GM21717 (cell line): ENCODE measurements around the gene HNRNPC.
"Not testable (repeated sequence)": the region's sequence is repeated elsewhere in the genome, so short reads cannot be mapped to it uniquely, and the experiment has no call there.

Experiments used
- ATAC-seq: cut with Tn5 transposase; IDR thresholded peaks from one replicate; pipeline ENCODE4 v1.9.1; 2021; ENCODE audit warnings: mild to moderate bottlenecking, moderate library complexity; ENCODE audit not compliant: unreplicated experiment

HNRNPC gene

GRCh38 chr14:21248338-21248737 lies 20.9 kb downstream of the HNRNPC start:
- no peak for ATAC-seq

- no peak for ATAC-seq
Observed at GRCh38 chr14:21245813-21246212, 23.4 kb downstream of the HNRNPC start.

- no peak for ATAC-seq
Observed at GRCh38 chr14:21244544-21244943, 24.7 kb downstream of the HNRNPC start.

- no peak for ATAC-seq
Observed at GRCh38 chr14:21241218-21241819, 27.9 kb downstream of the HNRNPC start.

- ATAC-seq: no peak
Observed at GRCh38 chr14:21240417-21240816, 28.8 kb downstream of the HNRNPC start.

- no peak for ATAC-seq
Observed at GRCh38 chr14:21238823-21239518, 30.3 kb downstream of the HNRNPC start.

GRCh38 chr14:21236948-21237797 lies 32.1 kb downstream of the HNRNPC start:
- no peak for ATAC-seq

GRCh38 chr14:21234112-21234511 lies 35.1 kb downstream of the HNRNPC start:
- ATAC-seq: no peak

GRCh38 chr14:21233457-21234076 lies 35.7 kb downstream of the HNRNPC start:
- ATAC-seq: no peak

GRCh38 chr14:21231020-21231652 lies 38.1 kb downstream of the HNRNPC start:
- ATAC-seq: no peak

- ATAC-seq: no peak
Observed at GRCh38 chr14:21229821-21230220, 39.4 kb downstream of the HNRNPC start.

- no peak for ATAC-seq
Observed at GRCh38 chr14:21227981-21228380, 41.3 kb downstream of the HNRNPC start.

- ATAC-seq: no peak
Observed at GRCh38 chr14:21227150-21227549, 42.1 kb downstream of the HNRNPC start.

- ATAC-seq: no peak
Observed at GRCh38 chr14:21226467-21226866, 42.8 kb downstream of the HNRNPC start.

- ATAC-seq: not testable (repeated sequence)
Observed at GRCh38 chr14:21225164-21225563, 44.1 kb downstream of the HNRNPC start.

- no peak for ATAC-seq
Observed at GRCh38 chr14:21220874-21221477, 48.3 kb downstream of the HNRNPC start.

GRCh38 chr14:21219561-21220111 lies 49.6 kb downstream of the HNRNPC start:
- no peak for ATAC-seq

- no peak for ATAC-seq
Observed at GRCh38 chr14:21219120-21219519, 50.1 kb downstream of the HNRNPC start.

- no peak for ATAC-seq
Observed at GRCh38 chr14:21215879-21216251, 53.4 kb downstream of the HNRNPC start.
